DMS53 treated with DMSO at 0.1 percent for 48 hours (cell line): ENCODE measurements around the gene RAB9A.
"Not testable (repeated sequence)": the region's sequence is repeated elsewhere in the genome, so short reads cannot be mapped to it uniquely, and the experiment has no call there.

ENCODE experiments used
- DNase-seq: peaks from one replicate; lab custom pipeline; 2025; ENCODE audit not compliant: unreplicated experiment; lab: John Stamatoyannopoulos, UW

The RAB9A gene

DNA sequence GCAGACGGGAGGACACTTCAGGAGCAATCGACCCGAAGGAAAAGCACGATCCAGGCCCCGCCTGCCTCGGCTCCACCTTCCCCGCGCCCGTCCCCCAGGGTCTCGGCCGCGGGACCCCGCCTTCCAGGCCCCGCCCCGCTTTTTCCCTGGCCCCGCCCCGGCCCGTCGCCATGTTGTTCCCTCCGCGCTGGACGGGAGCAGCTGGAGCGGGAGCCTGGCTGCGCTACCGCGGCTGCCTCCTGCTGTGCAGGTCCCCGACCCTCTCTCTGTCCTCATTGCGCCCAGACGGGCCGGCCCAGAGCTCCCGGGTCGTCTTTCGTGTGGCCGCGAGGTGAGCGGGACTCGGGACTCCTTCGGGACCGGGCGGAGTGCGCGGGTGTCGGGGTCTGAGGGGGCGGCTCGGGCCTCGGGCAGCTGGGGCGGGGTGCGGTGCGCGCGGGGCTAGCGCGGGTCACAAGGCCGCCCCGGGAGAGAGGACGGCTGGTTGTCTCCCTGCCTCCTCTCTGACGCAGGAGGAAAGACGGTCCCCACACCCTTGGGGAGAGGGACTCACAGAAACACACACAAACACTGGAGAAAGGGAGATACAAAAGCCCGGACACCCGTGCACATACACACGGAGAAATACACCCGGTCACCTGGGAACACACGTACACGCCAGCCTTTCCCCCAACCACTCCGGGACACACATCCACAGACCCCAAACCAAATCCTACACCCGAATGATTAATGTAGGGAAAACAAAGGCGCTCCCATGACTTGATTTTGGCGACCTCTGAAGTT lies at the start of gene RAB9A:
Gene RAB9A (plus strand): TSS at position 171 of the 783 bp plus-strand sequence. CDS start 19,619 bp downstream, outside the sequence.
- peak; percentile 11 for DNase-seq

DNA sequence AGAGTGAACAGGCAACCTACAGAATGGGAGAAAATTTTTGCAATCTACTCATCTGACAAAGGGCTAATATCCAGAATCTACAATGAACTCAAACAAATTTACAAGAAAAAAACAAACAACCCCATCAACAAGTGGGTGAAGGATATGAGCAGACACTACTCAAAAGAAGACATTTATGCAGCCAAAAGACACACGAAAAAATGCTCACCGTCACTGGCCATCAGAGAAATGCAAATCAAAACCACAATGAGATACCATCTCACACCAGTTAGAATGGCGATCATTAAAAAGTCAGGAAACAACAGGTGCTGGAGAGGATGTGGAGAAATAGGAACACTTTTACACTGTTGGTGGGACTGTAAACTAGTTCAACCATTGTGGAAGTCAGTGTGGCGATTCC lies 47.2 kb upstream of the RAB9A start:
- not testable (repeated sequence) for DNase-seq

- DNase-seq: no peak
These were observed 43.3 kb upstream of the RAB9A start for GRCh38 chrX:13645464-13646153.

DNA sequence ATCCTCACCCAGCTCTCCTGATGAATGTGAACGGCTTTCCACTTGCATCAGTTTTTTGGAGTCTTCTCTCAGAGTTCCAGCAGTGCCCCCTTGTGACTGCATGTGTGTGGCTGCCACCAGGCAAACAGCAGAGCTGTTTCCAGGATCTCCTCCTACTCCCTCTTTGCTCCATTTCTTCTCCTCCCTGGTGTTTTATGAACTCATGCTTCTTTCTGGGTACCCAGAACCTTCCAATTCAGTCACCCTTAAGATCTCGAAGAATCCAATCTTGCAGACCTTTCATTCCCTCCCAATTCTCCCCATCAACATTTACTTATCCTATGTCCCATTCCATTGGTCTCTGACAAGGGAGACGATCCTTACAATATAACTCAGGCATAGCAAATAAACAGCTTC lies 42.8 kb upstream of the RAB9A start:
- peak; percentile 4 for DNase-seq

- DNase-seq: peak; percentile 63
These were observed 41.2 kb upstream of the RAB9A start for GRCh38 chrX:13647709-13648212.

DNA sequence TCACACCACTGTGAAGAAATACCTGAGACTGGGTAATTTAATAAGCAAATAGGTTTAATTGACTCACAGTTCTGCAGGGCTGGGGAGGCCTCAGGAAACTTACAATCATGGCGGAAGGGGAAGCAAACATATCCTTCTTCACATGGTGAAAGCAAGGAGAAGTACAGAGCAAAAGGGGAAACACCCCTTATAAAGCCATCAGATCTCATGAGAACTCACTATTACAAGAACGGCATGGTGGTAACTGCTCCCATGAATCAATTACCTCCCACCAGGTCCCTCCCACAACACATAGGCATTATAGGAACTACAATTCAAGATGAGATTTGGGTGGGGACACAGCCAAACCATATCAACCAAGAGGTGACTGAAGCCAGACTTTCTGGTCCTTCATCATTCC lies 40.6 kb upstream of the RAB9A start:
- DNase-seq: not testable (repeated sequence)

DNA sequence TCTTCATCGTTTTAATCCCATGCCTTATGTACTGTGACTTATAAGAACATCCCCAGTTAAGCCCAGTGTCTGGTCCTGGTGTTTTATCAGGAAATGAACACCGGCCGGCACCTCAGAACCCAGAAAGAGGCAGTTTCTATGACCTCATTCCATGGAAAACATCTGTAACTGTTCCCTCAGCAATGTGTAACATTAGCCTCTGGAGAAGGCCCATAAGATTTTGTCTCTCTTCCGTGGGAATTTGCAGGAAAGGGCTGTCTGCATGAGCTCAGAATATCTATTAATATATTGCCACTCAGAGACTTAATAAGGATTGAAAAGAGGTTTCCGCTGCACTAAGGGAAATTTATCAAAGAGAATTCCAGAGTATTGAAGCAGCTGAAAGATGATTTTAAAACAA lies 39.1 kb upstream of the RAB9A start:
- no peak for DNase-seq

GRCh38 chrX:13650318-13650717 lies 38.6 kb upstream of the RAB9A start:
- DNase-seq: no peak

- DNase-seq: no peak
These were observed 37.8 kb upstream of the RAB9A start for GRCh38 chrX:13651150-13651549.

DNA sequence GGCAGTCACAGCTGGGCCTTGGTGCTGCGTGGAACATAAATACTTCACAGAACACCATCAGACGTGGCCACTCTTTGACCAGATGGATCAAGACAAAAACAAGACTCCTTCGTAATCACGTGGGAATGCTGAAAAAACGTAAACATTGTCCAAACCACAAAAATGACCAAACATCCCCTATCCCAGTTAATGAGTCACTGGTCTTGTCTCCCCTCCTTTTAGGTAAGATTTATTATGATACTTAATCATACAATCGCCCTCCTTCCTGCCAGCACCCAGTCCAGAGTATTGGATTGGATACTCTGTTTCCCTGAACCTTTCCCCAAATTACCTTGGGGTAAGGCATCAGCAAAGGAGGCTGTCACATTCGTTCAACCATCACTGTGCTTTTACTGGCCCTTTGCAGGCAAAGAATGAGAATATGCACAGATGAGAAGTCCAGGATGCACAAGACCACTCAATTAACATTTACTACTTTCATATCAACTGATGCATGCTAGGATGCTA lies 36.6 kb upstream of the RAB9A start:
- DNase-seq: no peak

GRCh38 chrX:13652850-13653693 lies 35.9 kb upstream of the RAB9A start, which contains the start of gene TCEANC:
Gene TCEANC, plus strand, starts transcription at chrX:13653141. Its CDS starts 9,368 bp downstream, at chrX:13662509.
- DNase-seq: peak; percentile 66

- no peak for DNase-seq
These were observed 34.8 kb upstream of the RAB9A start for GRCh38 chrX:13654116-13654515.

- no peak for DNase-seq
These were observed 33.3 kb upstream of the RAB9A start for GRCh38 chrX:13655674-13656073.

DNA sequence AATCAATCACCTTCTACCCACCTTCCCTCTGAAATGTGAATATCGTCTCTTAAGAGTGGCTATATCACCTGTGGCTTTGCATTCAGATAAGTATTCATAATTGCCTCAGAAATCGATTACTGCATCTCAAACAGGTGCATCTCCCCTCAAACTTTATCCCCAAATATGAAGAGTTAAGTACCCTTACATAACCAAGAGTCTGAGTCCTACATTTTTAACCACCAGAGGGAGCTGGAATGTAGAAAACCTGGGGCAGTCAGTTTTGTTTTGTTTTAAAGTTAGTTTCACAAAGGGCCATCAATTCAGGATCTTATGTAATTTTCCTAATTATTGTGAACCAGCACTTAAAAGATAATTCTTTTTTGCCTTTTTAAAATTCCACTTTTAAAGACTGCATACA lies 30.3 kb upstream of the RAB9A start:
- peak; percentile 1 for DNase-seq

- DNase-seq: no peak
These were observed 29.9 kb upstream of the RAB9A start for GRCh38 chrX:13659063-13659462.

GRCh38 chrX:13661735-13662288 lies 27.1 kb upstream of the RAB9A start:
- no peak for DNase-seq

GRCh38 chrX:13662355-13662791 lies 26.6 kb upstream of the RAB9A start:
- DNase-seq: no peak

DNA sequence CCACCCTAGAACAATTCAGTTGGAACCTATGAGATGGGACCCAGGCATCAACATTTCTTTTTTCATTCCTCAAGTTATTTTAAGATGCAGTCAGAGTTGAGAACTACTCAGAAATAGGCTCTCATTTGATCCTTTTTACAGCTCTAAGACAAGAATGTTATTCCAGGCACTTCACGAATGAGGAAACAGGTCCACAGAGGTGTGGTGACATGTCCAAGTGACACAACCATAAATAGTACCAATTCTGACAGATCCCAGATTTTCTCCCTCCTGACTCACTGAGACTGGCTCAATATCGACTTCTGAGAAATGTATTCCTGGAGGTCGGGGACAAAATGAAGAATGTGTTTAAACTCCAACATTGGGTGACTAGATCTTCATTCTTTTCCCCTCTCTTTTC lies 24.9 kb upstream of the RAB9A start:
- no peak for DNase-seq

DNA sequence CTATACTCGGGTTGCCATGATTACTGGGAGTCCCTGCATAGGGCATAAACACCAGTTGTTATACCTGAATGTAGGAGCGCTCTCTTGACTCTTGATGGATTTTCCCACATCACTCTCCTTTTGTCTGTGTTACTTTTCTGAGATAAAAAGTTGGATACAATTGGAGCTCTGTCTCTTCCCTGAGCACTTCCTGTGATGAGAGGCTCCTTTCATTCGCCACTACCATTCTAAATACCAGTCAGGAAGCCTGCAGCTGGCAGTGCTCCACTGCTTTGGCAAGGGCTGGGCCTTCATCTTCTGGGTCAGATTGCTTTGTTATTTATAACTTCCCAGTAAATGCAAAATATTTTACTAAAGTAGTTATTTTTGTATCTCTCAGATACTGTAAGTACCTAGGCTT lies 22.1 kb upstream of the RAB9A start:
- no peak for DNase-seq

- DNase-seq: no peak
These were observed 21.0 kb upstream of the RAB9A start for GRCh38 chrX:13667919-13668318.
